Measurements from ENCODE around the gene PLXNA4. TPM values are rescaled to one million over a fixed set of nuclear protein-coding genes. Genes with fewer than 3 reads are reported as not detected.

PLXNA4 gene
- total RNA-seq, 1 donor from 2014 or later: 3.5 TPM

GRCh38 chr7:132352800-132353199, 223.5 kb downstream of the PLXNA4 start:
- TF ChIP-seq, protein P1, sequence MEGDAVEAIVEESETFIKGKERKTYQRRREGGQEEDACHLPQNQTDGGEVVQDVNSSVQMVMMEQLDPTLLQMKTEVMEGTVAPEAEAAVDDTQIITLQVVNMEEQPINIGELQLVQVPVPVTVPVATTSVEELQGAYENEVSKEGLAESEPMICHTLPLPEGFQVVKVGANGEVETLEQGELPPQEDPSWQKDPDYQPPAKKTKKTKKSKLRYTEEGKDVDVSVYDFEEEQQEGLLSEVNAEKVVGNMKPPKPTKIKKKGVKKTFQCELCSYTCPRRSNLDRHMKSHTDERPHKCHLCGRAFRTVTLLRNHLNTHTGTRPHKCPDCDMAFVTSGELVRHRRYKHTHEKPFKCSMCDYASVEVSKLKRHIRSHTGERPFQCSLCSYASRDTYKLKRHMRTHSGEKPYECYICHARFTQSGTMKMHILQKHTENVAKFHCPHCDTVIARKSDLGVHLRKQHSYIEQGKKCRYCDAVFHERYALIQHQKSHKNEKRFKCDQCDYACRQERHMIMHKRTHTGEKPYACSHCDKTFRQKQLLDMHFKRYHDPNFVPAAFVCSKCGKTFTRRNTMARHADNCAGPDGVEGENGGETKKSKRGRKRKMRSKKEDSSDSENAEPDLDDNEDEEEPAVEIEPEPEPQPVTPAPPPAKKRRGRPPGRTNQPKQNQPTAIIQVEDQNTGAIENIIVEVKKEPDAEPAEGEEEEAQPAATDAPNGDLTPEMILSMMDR (IDR thresholded peaks at IDR 0.05; ENCODE audit: unreplicated experiment): no peak
- DNase-seq (ENCODE audit: low spot score): no peak
- H3K27me3 Mint-ChIP-seq (ENCODE audit: unreplicated experiment): no peaks in the 10 kb centered on the region
- H3K4me1 Mint-ChIP-seq (ENCODE audit: unreplicated experiment): peaks cover 4% of the 10 kb centered on the region
- H3K27ac Mint-ChIP-seq (ENCODE audit: unreplicated experiment): no peak overlapping the region
- no peak overlapping the region for H3K4me3 Mint-ChIP-seq (ENCODE audit: unreplicated experiment)
- no peaks in the 10 kb centered on the region for H3K9me3 Mint-ChIP-seq (ENCODE audit: unreplicated experiment)
- H3K36me3 Mint-ChIP-seq (ENCODE audit: low read depth, unreplicated experiment): no peaks in the 10 kb centered on the region

- no peak for DNase-seq (ENCODE audit: low spot score)
- H3K4me1 Mint-ChIP-seq (ENCODE audit: unreplicated experiment): peaks cover 4% of the 10 kb centered on the region
- H3K36me3 Mint-ChIP-seq (ENCODE audit: low read depth, unreplicated experiment): no peaks in the 10 kb centered on the region
- no peak overlapping the region for H3K4me3 Mint-ChIP-seq (ENCODE audit: unreplicated experiment)
- TF ChIP-seq, protein P1 (IDR thresholded peaks at IDR 0.05; ENCODE audit: unreplicated experiment): no peak
- H3K27ac Mint-ChIP-seq (ENCODE audit: unreplicated experiment): no peak overlapping the region
- peaks cover 1% of the 10 kb centered on the region for H3K27me3 Mint-ChIP-seq (ENCODE audit: unreplicated experiment)
- H3K9me3 Mint-ChIP-seq (ENCODE audit: unreplicated experiment): no peaks in the 10 kb centered on the region
These were observed 224.2 kb downstream of the PLXNA4 start for GRCh38 chr7:132351954-132352499.

DNA sequence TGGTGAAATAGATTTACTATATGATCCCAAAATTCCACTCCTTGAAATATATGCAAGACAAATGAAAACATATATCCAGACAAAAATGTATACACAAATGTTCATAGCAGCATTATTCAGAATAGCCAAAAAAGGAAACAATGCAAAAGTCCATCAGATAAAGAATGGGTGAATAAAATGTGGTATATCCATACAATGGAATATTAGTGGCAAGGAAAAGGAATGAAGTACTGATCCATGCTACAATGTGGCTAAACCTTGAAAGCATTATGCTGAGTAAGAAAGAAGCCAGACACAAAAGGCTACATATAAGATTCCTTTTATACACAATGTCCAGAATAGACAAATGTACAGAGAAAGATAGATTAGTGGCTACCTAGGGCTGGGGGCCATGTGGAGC, 225.5 kb downstream of the PLXNA4 start:
- DNase-seq (ENCODE audit: low spot score): no peak
- Mint-ChIP-seq H3K36me3 (ENCODE audit: low read depth, unreplicated experiment) (no peaks in the 10 kb centered on the region), H3K27me3 (ENCODE audit: unreplicated experiment) (peaks cover 2% of the 10 kb centered on the region), H3K9me3 (ENCODE audit: unreplicated experiment) (no peaks in the 10 kb centered on the region), H3K27ac (ENCODE audit: unreplicated experiment) (no peak overlapping the region), H3K4me1 (ENCODE audit: unreplicated experiment) (peaks cover 4% of the 10 kb centered on the region), H3K4me3 (ENCODE audit: unreplicated experiment) (no peak overlapping the region)
- TF ChIP-seq, protein P1 (IDR thresholded peaks at IDR 0.05; ENCODE audit: unreplicated experiment): no peak

- Mint-ChIP-seq H3K27ac (ENCODE audit: unreplicated experiment) (no peak overlapping the region), H3K4me3 (ENCODE audit: unreplicated experiment) (no peak overlapping the region), H3K9me3 (ENCODE audit: unreplicated experiment) (no peaks in the 10 kb centered on the region), H3K4me1 (ENCODE audit: unreplicated experiment) (no peaks in the 10 kb centered on the region), H3K27me3 (ENCODE audit: unreplicated experiment) (peaks cover 2% of the 10 kb centered on the region), H3K36me3 (ENCODE audit: low read depth, unreplicated experiment) (no peaks in the 10 kb centered on the region)
- DNase-seq (ENCODE audit: low spot score): no peak
- TF ChIP-seq, protein P1 (IDR thresholded peaks at IDR 0.05; ENCODE audit: unreplicated experiment): no peak
These were observed 227.2 kb downstream of the PLXNA4 start for GRCh38 chr7:132349075-132349474.

DNA sequence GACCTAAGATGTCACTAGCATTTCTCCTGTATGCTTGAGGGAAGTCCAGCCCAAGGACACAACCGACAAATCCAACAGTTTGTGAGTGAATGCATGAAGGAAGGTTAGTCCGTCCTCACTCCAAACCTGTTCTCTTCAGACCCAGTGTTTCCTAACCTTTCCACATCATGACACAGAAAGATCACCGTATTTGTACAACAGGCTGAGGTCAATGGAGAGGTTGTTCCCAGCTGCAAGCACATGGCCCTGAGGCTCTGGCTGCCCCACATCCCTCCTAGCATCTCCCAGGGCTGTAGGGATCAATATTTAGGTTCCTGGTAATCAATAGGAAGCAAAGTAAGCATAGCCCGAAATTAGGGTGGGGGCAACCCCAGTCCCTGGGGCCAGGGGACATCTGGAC, 227.9 kb downstream of the PLXNA4 start:
- Mint-ChIP-seq H3K27ac (ENCODE audit: unreplicated experiment) (no peak overlapping the region), H3K27me3 (ENCODE audit: unreplicated experiment) (peaks cover 2% of the 10 kb centered on the region), H3K4me1 (ENCODE audit: unreplicated experiment) (no peaks in the 10 kb centered on the region), H3K9me3 (ENCODE audit: unreplicated experiment) (no peaks in the 10 kb centered on the region), H3K4me3 (ENCODE audit: unreplicated experiment) (no peak overlapping the region), H3K36me3 (ENCODE audit: low read depth, unreplicated experiment) (no peaks in the 10 kb centered on the region)
- TF ChIP-seq, protein P1 (IDR thresholded peaks at IDR 0.05; ENCODE audit: unreplicated experiment): no peak
- no peak for DNase-seq (ENCODE audit: low spot score)

Data from endothelial cell (in vitro differentiated cells).